CMK (cell line): ENCODE results near the gene CDCA5.
"Not testable (repeated sequence)": the region's sequence is repeated elsewhere in the genome, so short reads cannot be mapped to it uniquely, and the experiment has no call there.

Experiments
- DNase-seq: peaks from one replicate; pipeline ENCODE4 v3.0.0-alpha.2; 2010; ENCODE audit warnings: low read depth

Gene CDCA5

DNA sequence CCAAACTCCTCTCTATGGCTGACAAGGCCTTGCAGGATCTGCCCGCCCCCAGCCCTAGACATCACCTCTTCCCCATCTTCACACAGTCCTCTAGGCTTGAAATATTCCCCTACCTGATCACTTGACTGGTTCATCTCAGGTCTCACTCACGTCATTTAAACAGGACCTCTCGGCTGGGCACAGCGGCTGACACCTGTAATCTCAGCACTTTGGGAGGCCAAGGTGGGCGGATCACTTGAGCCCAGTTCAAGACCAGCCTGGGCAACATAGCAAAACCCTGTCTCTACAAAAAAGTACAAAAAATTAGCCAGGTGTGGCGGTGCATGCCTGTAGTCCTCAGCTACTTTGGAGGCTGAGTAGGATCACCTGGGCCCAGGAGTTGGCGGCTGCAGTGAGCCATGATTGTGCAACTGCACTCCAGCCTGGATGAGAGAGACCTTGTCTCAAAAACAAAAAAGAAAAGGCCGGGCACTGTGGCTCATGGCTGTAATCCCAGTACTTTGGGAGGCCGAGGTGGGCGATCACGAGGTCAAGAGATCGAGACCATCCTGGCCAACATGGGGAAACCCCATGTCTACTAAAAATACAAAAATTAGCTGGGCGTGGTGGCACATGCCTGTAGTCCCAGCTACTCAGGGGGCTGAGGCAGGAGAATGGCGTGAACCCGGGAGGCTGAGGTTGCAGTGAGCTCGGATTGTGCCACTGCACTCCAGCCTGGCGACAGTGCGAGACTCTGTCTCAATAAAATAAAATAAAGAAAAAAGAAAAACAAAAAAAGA lies 35.2 kb upstream of the CDCA5 start:
- not testable (repeated sequence) for DNase-seq

GRCh38 chr11:65118097-65118837 lies 34.4 kb upstream of the CDCA5 start:
- DNase-seq: no peak

- peak; percentile 83 for DNase-seq
Measured at GRCh38 chr11:65117206-65118096, 33.6 kb upstream of the CDCA5 start, which contains the start of gene ZNHIT2. Gene ZNHIT2 (minus strand): TSS chr11:65117701. CDS start chr11:65117653, 48 bp downstream.

DNA sequence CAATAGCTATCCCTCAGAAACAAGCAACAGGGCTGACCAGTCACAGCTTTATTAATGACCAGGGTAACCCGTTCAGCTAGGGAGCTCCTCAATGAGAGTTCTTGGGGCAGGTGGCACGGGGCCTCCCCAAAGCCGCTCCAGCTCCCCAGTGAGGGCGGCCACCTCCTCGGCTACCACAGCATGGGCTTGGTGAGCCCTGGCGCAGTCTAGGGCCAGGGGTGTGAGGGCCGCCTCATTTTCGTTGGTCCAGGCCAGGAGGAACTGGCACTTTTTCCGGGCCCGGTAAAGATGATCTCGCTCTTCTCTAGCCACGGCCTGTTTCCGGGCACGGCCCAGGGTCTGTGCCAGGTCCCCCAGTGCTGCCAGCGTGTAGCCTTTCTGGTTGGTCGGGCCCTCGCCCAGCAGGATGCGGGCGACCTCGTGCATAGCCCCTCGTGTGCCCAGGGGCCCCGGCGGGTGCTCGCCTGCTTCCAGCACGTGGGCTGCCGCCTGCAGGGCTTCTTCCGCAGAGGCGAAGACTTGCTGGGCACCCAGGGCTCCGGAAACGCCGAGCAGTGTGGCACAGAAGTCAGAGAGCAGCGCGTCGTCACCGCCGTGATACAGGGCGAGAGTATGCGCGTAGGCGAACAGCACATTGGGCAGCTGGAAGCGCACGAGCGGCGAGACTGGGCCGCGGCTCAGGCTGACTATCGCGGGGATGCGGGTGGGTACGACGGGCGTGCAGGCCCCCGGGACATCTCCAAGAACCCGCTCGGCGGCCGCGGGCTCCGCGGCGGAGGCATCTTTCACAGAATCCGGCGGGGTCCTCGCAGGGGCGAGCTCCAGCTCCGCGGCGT lies 32.7 kb upstream of the CDCA5 start:
- DNase-seq: no peak

DNA sequence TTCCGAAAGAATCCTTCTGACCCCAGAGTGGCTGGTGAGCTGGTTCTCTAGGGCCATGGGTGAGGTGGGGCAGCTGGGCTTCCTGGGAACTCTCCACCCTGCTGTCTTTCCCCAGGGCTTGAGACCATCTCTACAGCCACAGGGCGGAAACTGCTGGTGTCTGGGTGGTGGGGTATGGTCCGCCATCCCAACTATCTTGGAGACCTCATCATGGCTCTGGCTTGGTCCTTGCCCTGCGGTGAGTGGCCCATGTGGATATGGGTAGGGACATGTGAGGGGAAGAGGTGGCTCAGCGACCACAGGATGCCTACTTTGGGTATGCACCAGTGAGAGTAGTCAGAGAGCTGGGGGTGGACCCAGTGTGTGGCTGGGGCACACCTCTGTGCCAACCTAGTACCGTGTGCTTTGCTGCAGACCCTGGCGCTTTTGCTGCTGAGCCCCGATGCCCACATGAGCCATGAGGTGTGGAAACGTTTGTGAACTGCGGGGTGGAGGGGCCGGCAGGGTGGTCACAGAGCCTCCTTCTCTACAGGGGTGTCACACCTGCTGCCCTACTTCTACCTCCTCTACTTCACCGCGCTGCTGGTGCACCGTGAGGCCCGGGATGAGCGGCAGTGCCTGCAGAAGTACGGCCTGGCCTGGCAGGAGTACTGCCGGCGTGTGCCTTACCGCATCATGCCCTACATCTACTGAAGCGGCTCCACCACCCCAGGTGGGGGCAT lies 31.7 kb upstream of the CDCA5 start:
- no peak for DNase-seq

DNA sequence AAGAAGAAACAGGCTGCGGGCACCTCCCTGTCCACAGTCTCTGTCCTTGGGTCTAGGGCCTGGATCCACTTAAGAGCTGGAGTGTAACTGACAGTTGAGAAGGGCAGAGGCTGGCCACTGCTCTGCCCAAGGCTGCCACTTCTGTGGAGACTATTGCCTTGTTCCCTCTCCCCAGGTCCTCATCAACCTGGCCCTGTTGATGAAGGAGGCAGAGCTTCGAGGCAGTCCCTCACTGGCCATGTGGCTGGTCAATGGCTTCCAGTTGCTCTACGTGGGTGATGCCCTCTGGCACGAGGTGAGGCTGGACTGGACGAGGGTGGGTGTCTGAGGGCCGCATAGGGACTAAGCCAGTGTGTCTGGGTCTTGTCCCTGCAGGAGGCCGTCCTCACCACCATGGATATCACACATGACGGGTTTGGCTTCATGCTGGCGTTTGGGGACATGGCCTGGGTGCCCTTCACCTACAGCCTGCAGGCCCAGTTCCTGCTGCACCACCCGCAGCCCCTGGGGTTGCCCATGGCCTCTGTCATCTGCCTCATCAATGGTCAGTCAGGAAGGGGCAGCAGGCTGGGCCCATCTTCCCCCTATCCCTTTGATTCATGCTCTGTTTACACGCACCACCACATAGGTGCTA lies 30.8 kb upstream of the CDCA5 start:
- DNase-seq: no peak

DNA sequence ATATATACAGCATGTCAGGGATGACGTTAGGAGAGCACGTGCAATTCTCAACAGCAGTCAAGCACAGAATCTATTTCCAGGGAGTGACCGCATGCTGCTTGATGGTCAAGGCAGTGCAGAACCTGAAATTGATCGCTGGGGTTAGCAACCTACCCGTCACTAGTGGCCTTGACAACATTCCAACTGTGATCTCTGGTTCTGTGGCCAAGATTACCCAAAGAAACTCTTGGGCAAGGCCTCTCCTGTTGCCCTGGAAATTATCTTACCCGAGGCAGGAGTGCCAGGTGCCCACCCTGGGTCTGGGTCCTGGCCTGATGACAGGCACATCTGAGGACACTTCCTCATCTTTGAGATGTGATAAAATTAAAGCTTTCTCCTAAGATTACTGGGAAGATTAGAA lies 30.0 kb upstream of the CDCA5 start:
- no peak for DNase-seq

DNA sequence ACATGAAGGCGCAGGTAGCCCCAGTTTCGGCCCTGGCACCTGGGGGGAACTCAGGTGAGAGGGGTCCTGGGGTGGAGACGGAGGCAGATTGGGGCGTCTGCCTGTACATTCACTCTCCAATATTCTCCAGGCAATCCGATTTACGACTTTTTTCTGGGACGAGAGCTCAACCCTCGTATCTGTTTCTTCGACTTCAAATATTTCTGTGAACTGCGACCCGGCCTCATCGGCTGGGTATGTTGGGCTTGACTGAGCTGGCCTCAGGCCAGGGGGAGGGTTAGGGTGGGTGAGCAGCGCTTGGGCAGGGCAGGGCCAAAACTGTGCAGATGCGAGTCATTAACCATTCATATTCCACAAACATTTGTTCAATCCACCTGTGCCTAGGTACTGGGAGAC lies 29.5 kb upstream of the CDCA5 start:
- DNase-seq: no peak

GRCh38 chr11:65112546-65113360 lies 28.9 kb upstream of the CDCA5 start:
- DNase-seq: no peak

GRCh38 chr11:65111744-65112545 lies 28.1 kb upstream of the CDCA5 start, which contains the start of gene TM7SF2:
Gene TM7SF2 (plus strand): TSS chr11:65111872. CDS start chr11:65112016, 144 bp downstream.
- DNase-seq: peak; percentile 69

GRCh38 chr11:65111159-65111743 lies 27.4 kb upstream of the CDCA5 start:
- DNase-seq: no peak

- DNase-seq: peak; percentile 70
Measured at GRCh38 chr11:65110354-65110861, 26.6 kb upstream of the CDCA5 start.

DNA sequence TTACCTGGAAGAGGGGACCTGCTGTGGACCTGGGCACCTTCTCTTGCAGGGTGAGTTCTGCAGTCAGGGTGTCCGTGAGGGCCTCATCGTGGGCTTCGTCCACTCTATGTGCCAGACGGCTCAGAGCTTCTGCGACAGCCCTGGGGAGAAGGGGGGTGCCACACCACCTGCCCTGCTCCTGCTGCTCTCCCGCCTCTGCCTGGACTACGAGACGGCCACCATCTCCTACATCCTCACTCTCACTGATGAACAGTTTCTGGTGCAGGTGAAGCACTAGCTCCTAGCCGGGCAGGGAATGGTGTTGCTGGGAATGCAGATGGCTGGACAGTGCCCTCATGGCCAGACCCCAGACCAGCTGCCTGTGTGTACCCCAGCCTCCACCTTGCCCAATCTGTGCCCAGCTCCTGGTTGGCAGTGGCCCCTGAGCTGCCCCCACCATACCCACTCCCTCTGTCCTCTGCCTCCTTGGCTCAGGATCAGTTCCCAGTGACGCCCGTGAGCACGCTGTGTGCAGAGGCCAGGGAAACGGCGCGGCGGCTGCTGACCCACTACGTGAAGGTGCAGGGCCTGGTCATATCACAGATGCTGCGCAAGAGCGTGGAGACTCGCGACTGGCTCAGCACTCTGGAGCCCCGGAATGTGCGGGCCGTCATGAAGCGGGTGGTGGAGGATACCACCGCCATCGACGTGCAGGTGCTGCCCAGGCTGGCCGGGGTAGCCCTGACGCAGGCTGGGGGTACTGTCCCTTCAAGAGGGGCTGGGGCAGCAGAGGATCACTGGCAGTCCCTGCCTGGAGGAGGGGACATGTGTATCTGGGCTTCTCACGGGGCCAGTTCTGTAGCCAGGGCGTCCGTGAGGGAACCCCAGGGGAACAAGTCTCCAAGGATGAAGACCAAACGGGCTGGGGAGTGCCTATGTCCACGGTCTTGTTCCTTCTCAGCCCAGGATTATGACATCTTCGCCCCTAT lies 25.7 kb upstream of the CDCA5 start:
- DNase-seq: no peak

- no peak for DNase-seq
Measured at GRCh38 chr11:65108469-65109123, 24.8 kb upstream of the CDCA5 start.

DNA sequence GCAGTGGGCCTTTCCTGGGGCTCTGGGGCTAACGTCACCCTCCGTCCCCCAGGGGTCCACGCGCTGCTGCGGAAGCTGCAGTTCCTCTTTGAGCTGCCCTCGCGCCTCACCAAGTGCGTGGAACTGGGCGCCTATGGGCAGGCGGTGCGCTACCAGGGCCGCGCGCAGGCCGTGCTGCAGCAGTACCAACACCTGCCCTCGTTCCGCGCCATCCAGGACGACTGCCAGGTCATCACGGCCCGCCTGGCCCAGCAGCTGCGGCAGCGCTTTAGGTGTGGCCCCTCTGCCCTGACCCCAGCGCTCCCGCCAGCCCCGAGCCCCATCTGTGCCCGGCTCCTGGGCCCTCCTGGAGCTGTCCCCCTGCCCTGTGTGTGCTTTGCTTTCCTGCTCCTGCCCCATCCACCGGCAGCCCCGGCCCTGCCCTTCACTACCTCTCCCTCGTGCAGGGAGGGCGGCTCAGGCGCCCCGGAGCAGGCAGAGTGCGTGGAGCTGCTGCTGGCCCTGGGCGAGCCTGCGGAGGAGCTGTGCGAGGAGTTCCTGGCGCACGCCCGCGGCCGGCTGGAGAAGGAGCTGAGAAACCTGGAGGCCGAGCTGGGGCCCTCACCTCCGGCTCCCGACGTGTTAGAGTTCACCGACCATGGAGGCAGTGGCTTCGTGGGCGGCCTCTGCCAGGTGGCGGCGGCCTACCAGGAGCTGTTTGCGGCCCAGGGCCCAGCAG lies 24.1 kb upstream of the CDCA5 start:
- no peak for DNase-seq
